Skin epidermis (tissue), 12 donors: Measurements from ENCODE around the gene ABLIM3.

Source experiments
- H3K27ac ChIP-seq, 21 experiments: fragments of 200-600 bp; sonication (generic) in 11 of 21; one replicate each; pipeline ENCODE4 v1.5.0; 2020; ENCODE audit warnings: mild to moderate bottlenecking in 3 of 21, inconsistent platforms in 2 of 21, moderate library complexity in 2 of 21
- H3K4me3 ChIP-seq, 7 experiments: fragments of 200-600 bp; sonication (generic) in 2 of 7; one replicate each; pipeline ENCODE4 v1.5.0; 2020; ENCODE audit warnings: inconsistent platforms in 2 of 7, mild to moderate bottlenecking in 2 of 7, moderate library complexity in 1 of 7

Gene ABLIM3

GRCh38 chr5:149229298-149229937, 88.1 kb downstream of the ABLIM3 start:
- no peak overlapping the region for H3K4me3 ChIP-seq
- H3K27ac ChIP-seq: peak overlapping the region in 4 of 21 experiments; percentile 13 to 43 (median 38)

GRCh38 chr5:149235841-149236240, 94.5 kb downstream of the ABLIM3 start:
- Histone ChIP-seq H3K4me3 (no peak overlapping the region), H3K27ac (no peak overlapping the region)

- Histone ChIP-seq H3K4me3 (no peak overlapping the region), H3K27ac (no peak overlapping the region)
Observed at GRCh38 chr5:149237662-149238061, 96.4 kb downstream of the ABLIM3 start.

GRCh38 chr5:149238540-149238939, 97.2 kb downstream of the ABLIM3 start:
- Histone ChIP-seq H3K4me3 (no peak overlapping the region), H3K27ac (no peak overlapping the region)

- H3K27ac ChIP-seq: peak overlapping the region in 5 of 21 experiments; percentile 49 to 82 (median 65)
- no peak overlapping the region for H3K4me3 ChIP-seq
Observed at GRCh38 chr5:149239917-149240316, 98.6 kb downstream of the ABLIM3 start.

- Histone ChIP-seq H3K4me3 (no peak overlapping the region), H3K27ac (peak overlapping the region in 5 of 21 experiments; percentile 49 to 82 (median 65))
Observed at GRCh38 chr5:149240354-149240998, 99.2 kb downstream of the ABLIM3 start.

- no peak overlapping the region for H3K4me3 ChIP-seq
- H3K27ac ChIP-seq: no peak overlapping the region
Observed at GRCh38 chr5:149242339-149242738, 101.0 kb downstream of the ABLIM3 start.

- no peak overlapping the region for H3K27ac ChIP-seq
- no peak overlapping the region for H3K4me3 ChIP-seq
Observed at GRCh38 chr5:149246906-149247305, 105.6 kb downstream of the ABLIM3 start.

GRCh38 chr5:149247726-149248125, 106.4 kb downstream of the ABLIM3 start:
- Histone ChIP-seq H3K27ac (no peak overlapping the region), H3K4me3 (no peak overlapping the region)

- Histone ChIP-seq H3K4me3 (no peak overlapping the region), H3K27ac (no peak overlapping the region)
Observed at GRCh38 chr5:149251546-149251945, 110.3 kb downstream of the ABLIM3 start.

- Histone ChIP-seq H3K4me3 (no peak overlapping the region), H3K27ac (no peak overlapping the region)
Observed at GRCh38 chr5:149254506-149254905, 113.2 kb downstream of the ABLIM3 start.

- no peak overlapping the region for H3K4me3 ChIP-seq
- no peak overlapping the region for H3K27ac ChIP-seq
Observed at GRCh38 chr5:149256451-149256850, 115.2 kb downstream of the ABLIM3 start.

GRCh38 chr5:149257131-149257530, 115.8 kb downstream of the ABLIM3 start:
- Histone ChIP-seq H3K4me3 (no peak overlapping the region), H3K27ac (no peak overlapping the region)

GRCh38 chr5:149257889-149258705, 116.8 kb downstream of the ABLIM3 start:
- Histone ChIP-seq H3K27ac (no peak overlapping the region), H3K4me3 (no peak overlapping the region)

GRCh38 chr5:149260761-149261160, 119.5 kb downstream of the ABLIM3 start:
- Histone ChIP-seq H3K4me3 (no peak overlapping the region), H3K27ac (no peak overlapping the region)

GRCh38 chr5:149261246-149261645, 120.0 kb downstream of the ABLIM3 start:
- no peak overlapping the region for H3K27ac ChIP-seq

GRCh38 chr5:149262315-149262714, 121.0 kb downstream of the ABLIM3 start:
- no peak overlapping the region for H3K27ac ChIP-seq
- H3K4me3 ChIP-seq: no peak overlapping the region

More at GRCh38 chr5:149261246-149261645, 120.0 kb downstream of the ABLIM3 start:
- H3K4me3 ChIP-seq: no peak overlapping the region

GRCh38 chr5:149264439-149265067, 123.3 kb downstream of the ABLIM3 start:
- no peak overlapping the region for H3K4me3 ChIP-seq
- H3K27ac ChIP-seq: no peak overlapping the region

- Histone ChIP-seq H3K27ac (no peak overlapping the region), H3K4me3 (no peak overlapping the region)
Observed at GRCh38 chr5:149265068-149265465, 123.8 kb downstream of the ABLIM3 start.

- no peak overlapping the region for H3K27ac ChIP-seq
- no peak overlapping the region for H3K4me3 ChIP-seq
Observed at GRCh38 chr5:149265597-149265996, 124.3 kb downstream of the ABLIM3 start.
